OCI-LY3 (cell line): Measurements from ENCODE around the gene TULP4.
"Not testable (repeated sequence)": the region's sequence is repeated elsewhere in the genome, so short reads cannot be mapped to it uniquely, and the experiment has no call there.

Source experiments
- H2AFZ ChIP-seq: fragments of 200-600, 300-600 bp; shearing (Covaris generic); 2 replicates; pipeline ENCODE4 v1.6.0; 2014; ENCODE audit warnings: antibody characterized with exemption, low read depth, low read length
- H3K27ac ChIP-seq: fragments of 200-600, 300-600 bp; sonication (generic); 2 replicates; pipeline ENCODE4 v1.5.1; 2014; ENCODE audit warnings: mild to moderate bottlenecking, low read length, moderate library complexity, mixed read lengths
- H3K27me3 ChIP-seq: fragments of 200-600, 300-600 bp; sonication (generic); 2 replicates; pipeline ENCODE4 v1.6.1; 2014; ENCODE audit warnings: low read depth, low read length, mixed read lengths
- H3K36me3 ChIP-seq: fragments of 200-600, 300-600 bp; sonication (generic); replicated peaks from 2 replicates; pipeline ENCODE3; 2014; ENCODE audit warnings: low read depth, low read length, mixed read lengths
- H3K4me1 ChIP-seq: fragments of 300-600, 200-600 bp; sonication (generic); 2 replicates; pipeline ENCODE4 v1.6.1; 2014; ENCODE audit warnings: low read length, mixed read lengths
- H3K4me2 ChIP-seq: fragments of 200-600, 300-600 bp; sonication (generic); 2 replicates; pipeline ENCODE4 v1.6.1; 2014; ENCODE audit warnings: low read length, mixed read lengths
- H3K4me3 ChIP-seq: fragments of 300-600, 200-600 bp; sonication (generic); 2 replicates; pipeline ENCODE4 v1.5.1; 2014; ENCODE audit warnings: antibody characterized with exemption, mild to moderate bottlenecking, low read length, moderate library complexity
- H3K79me2 ChIP-seq: fragments of 300-600, 200-600 bp; shearing (Covaris generic); 2 replicates; pipeline ENCODE4 v1.6.1; 2014; ENCODE audit warnings: mild to moderate bottlenecking, low read length, mixed read lengths
- H3K9ac ChIP-seq: fragments of 300-600, 200-600 bp; shearing (Covaris generic); 2 replicates; pipeline ENCODE4 v1.6.0; 2014; ENCODE audit warnings: mild to moderate bottlenecking, low read length, moderate library complexity
- H3K9me3 ChIP-seq: fragments of 200-600, 300-600 bp; shearing (Covaris generic); 2 replicates; pipeline ENCODE4 v1.6.1; 2014; ENCODE audit warnings: low read length, mixed read lengths; ENCODE audit not compliant: insufficient read depth
- H4K20me1 ChIP-seq: fragments of 200-600, 300-600 bp; sonication (generic); 2 replicates; pipeline ENCODE4 v1.6.1; 2016; ENCODE audit warnings: low read length, mixed read lengths; ENCODE audit not compliant: insufficient read depth
- CTCF ChIP-seq: fragments of 200-600, 300-600 bp; sonication (generic); IDR thresholded peaks from 2 replicates; pipeline ENCODE4 v1.5.1; 2014; ENCODE audit warnings: antibody characterized with exemption, low read length, low read depth
- EZH2phosphoT487 ChIP-seq: fragments of 200-600 bp; shearing (Covaris generic); IDR thresholded peaks from 2 replicates; pipeline ENCODE4 v1.6.1; 2018; ENCODE audit warnings: antibody characterized with exemption, mixed run types, low read depth

Gene TULP4

GRCh38 chr6:158519761-158520160, 207.5 kb downstream of the TULP4 start:
- Histone ChIP-seq H4K20me1 (no peaks in the 10 kb centered on the region), H3K9ac (no peak overlapping the region), H3K4me3 (no peak overlapping the region), H2AFZ (no peak overlapping the region), H3K27ac (no peak overlapping the region), H3K79me2 (no peaks in the 10 kb centered on the region), H3K27me3 (no peaks in the 10 kb centered on the region), H3K4me2 (no peak overlapping the region), H3K9me3 (no peaks in the 10 kb centered on the region), H3K4me1 (peaks cover 7% of the 10 kb centered on the region), H3K36me3 (no peaks in the 10 kb centered on the region)
- no peak for TF ChIP-seq CTCF
- no peak for TF ChIP-seq EZH2phosphoT487

DNA sequence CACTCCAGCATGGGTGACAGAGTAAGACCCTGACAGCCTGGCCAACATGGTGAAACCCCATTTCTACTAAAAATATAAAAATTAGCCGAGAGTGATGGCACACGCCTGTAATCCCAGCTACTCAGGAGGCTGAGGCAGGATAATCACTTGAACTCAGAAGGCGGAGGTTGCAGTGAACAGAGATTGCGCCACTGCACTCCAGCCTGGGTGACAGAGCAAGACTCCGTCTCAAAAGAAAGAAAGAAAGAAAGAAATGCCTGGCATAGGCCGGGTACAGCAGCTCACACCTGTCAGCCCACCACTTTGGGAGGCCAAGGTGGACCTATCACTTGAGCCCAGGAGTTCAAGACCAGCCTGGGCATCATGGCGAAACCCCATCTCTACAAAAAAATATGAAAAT, 208.7 kb downstream of the TULP4 start:
- not testable (repeated sequence) for H3K27ac ChIP-seq, H4K20me1 ChIP-seq, H3K27me3 ChIP-seq, H3K4me2 ChIP-seq, H3K4me1 ChIP-seq, H3K9me3 ChIP-seq, H3K4me3 ChIP-seq, H3K79me2 ChIP-seq, H2AFZ ChIP-seq, H3K36me3 ChIP-seq, H3K9ac ChIP-seq

- H3K9ac ChIP-seq, result no peak overlapping the region
Measured at GRCh38 chr6:158521759-158522158, 209.5 kb downstream of the TULP4 start.

GRCh38 chr6:158522616-158523015, 210.4 kb downstream of the TULP4 start:
- Histone ChIP-seq H3K4me3 (no peak overlapping the region), H3K27me3 (no peaks in the 10 kb centered on the region), H3K9me3 (no peaks in the 10 kb centered on the region), H3K9ac (no peak overlapping the region), H3K4me2 (no peak overlapping the region), H3K79me2 (no peaks in the 10 kb centered on the region), H2AFZ (no peak overlapping the region), H4K20me1 (no peaks in the 10 kb centered on the region), H3K36me3 (no peaks in the 10 kb centered on the region), H3K4me1 (peaks cover 5% of the 10 kb centered on the region), H3K27ac (no peak overlapping the region)
- TF ChIP-seq EZH2phosphoT487, result no peak
- no peak for TF ChIP-seq CTCF

More at GRCh38 chr6:158521759-158522158, 209.5 kb downstream of the TULP4 start:
- Histone ChIP-seq H3K79me2 (no peaks in the 10 kb centered on the region), H3K36me3 (no peaks in the 10 kb centered on the region), H3K27me3 (no peaks in the 10 kb centered on the region), H2AFZ (no peak overlapping the region), H4K20me1 (no peaks in the 10 kb centered on the region), H3K4me1 (peaks cover 7% of the 10 kb centered on the region), H3K27ac (no peak overlapping the region), H3K4me2 (no peak overlapping the region), H3K9me3 (no peaks in the 10 kb centered on the region), H3K4me3 (no peak overlapping the region)
- no peak for TF ChIP-seq CTCF
- no peak for TF ChIP-seq EZH2phosphoT487

GRCh38 chr6:158524311-158524710, 212.0 kb downstream of the TULP4 start:
- TF ChIP-seq EZH2phosphoT487 (no peak), CTCF (no peak)

DNA sequence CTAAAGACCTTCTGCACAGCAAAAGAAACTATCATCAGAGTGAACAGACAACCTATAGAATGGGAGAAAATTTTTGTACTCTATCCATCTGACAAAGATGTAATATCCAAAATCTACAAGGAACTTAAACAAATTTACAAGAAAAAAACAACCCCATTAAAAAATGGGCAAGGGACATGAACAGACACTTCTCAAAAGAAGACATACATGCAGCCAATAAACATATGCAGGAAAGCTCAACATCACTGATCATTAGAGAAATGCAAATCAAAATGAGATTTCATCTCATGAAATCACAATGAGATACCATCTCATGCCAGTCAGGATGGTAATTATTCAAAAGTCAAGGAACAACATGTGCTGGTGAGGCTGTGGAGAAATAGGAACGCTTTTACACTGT, 215.6 kb downstream of the TULP4 start:
- not testable (repeated sequence) for H3K79me2 ChIP-seq, H3K4me2 ChIP-seq, H3K36me3 ChIP-seq, H3K27me3 ChIP-seq, H3K9me3 ChIP-seq, H2AFZ ChIP-seq, H3K9ac ChIP-seq, H3K27ac ChIP-seq, H3K4me3 ChIP-seq, H3K4me1 ChIP-seq, H4K20me1 ChIP-seq

More at GRCh38 chr6:158524311-158524710, 212.0 kb downstream of the TULP4 start:
- Histone ChIP-seq H3K79me2 (no peaks in the 10 kb centered on the region), H3K27me3 (no peaks in the 10 kb centered on the region), H3K36me3 (no peaks in the 10 kb centered on the region), H3K4me1 (no peaks in the 10 kb centered on the region), H3K4me3 (no peak overlapping the region), H3K9ac (no peak overlapping the region), H2AFZ (no peak overlapping the region), H3K9me3 (no peaks in the 10 kb centered on the region), H3K4me2 (no peak overlapping the region), H3K27ac (no peak overlapping the region), H4K20me1 (no peaks in the 10 kb centered on the region)
